PFSK-1 (cell line): ENCODE measurements around the gene TAPBP.

Experiments used
- POLR2AphosphoS5 ChIP-seq: IDR thresholded peaks from 2 replicates; pipeline ENCODE4 v1.6.1; 2012; ENCODE audit warnings: low read depth, mild to moderate bottlenecking, control low read depth, low read length, moderate library complexity
- REST ChIP-seq, 2 experiments: IDR thresholded peaks; 2 replicates each; pipeline versions ENCODE4 v1.6.1 to v1.8.0; 2011 to 2012; ENCODE audit warnings: low read depth in 2 of 2, low read length in 2 of 2, control low read depth in 1 of 2, inconsistent platforms in 1 of 2, mild to moderate bottlenecking in 1 of 2, moderate library complexity in 1 of 2; ENCODE audit not compliant: insufficient read depth in 1 of 2
- SIN3A ChIP-seq: IDR thresholded peaks from 2 replicates; pipeline ENCODE4 v1.6.1; 2012; ENCODE audit warnings: mild to moderate bottlenecking, low read length, moderate library complexity, borderline replicate concordance; ENCODE audit not compliant: insufficient read depth
- TAF1 ChIP-seq: IDR thresholded peaks from 2 replicates; pipeline ENCODE4 v1.6.1; 2012; ENCODE audit warnings: low read length, control low read depth, borderline replicate concordance; ENCODE audit not compliant: insufficient read depth

- TF ChIP-seq REST (IDR thresholded peaks at IDR 0.05; ENCODE audit: insufficient read depth in 1 of 2, low read depth in 2 of 2, low read length in 2 of 2) (no peak), SIN3A (no peak), POLR2AphosphoS5 (no peak), TAF1 (no peak)
Measured at GRCh38 chr6:33279971-33280511, 33.8 kb downstream of the TAPBP start.
